Stimulated activated CD8-positive, alpha-beta memory T cell treated with anti-CD3 and anti-CD28 coated beads, Interleukin-2, amount 100 ng/mL, for 1 hour (primary cell): Measurements from ENCODE around the gene CARD14.
A peak's percentile ranks its signal among the peaks of the same experiment; 100 is the strongest.

ENCODE experiments used
- DNase-seq, 2 donors: peaks; one replicate each; pipeline ENCODE4 v3.0.0-alpha.2; 2020; ENCODE audit warnings: low read depth in 2 of 2

Gene CARD14

DNA sequence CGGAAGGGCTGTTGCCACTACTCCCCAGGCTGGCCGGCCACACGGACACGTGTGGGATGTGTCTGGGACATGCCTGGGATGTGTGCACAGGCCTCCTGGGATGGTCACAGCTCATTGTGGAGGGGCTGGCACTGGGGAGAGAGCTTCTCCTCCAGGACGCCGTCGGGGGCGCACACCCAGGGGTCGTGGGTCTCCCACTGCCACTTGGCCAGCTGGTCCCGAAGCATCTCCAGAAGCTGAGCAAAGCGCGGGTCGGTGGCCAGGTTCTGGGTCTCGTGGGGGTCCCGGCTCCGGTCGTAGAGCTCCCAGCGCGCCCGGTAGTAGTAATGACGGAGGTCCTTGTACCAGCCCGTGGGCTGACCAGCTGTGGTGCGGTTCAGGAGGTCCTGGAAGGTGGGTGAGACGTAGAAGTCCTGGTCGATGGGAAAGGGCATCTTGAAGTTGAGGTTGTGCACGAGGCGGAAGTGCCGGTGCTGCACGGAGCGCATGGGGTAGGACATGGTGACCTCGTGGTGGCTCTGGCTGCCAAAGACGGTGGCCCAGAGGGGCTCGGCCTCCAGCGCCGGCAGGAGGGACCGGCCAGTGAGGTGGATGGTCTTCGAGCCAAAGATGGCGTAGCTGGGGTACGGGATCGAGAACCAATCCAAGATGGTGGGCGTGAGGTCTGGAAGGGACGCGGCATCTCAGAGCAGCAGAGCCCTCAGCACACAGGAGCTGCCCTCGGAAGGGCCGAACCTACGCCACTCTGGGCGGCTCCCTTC lies 40.7 kb downstream of the CARD14 start:
- no peak for DNase-seq

DNA sequence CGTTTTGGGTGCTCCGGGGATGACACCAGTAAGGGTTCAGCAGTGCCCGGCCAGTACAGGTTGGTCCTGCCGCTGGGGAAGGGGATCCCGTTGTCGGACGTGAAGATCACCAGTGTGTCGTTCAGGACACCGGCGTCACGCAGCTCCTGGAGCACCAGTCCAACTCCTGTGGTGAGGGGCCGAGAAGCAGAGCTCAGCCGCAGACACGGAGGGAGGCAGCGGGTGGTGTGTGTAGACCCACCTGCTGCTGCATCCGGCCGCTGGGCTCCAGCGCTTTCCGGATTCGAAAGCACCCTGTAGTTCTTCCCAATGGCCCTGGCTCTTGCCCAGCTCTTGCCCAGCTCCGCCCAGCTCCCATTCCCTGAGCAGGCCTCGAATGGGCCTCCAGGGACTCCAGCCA lies 42.3 kb downstream of the CARD14 start:
- no peak for DNase-seq

DNA sequence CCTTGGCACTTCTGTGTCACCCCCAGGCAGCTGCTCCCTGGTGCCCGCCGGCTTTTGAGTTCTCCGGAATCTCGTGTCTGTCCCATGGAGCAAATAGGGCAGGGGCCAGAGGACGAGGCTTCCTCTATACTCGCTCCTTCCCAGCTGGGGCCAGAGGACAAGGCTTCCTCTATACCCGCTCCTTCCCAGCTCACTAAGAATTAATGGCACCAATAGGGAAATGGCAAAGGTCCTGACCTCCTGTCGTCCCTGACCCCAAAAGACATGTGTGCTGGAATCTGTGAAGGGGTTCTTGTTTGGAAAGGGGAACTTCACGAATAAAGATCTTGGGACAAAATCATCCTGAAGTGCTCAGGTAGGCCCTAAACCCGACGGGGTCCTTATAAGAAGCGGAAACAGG lies 42.7 kb downstream of the CARD14 start:
- DNase-seq, result no peak

DNA sequence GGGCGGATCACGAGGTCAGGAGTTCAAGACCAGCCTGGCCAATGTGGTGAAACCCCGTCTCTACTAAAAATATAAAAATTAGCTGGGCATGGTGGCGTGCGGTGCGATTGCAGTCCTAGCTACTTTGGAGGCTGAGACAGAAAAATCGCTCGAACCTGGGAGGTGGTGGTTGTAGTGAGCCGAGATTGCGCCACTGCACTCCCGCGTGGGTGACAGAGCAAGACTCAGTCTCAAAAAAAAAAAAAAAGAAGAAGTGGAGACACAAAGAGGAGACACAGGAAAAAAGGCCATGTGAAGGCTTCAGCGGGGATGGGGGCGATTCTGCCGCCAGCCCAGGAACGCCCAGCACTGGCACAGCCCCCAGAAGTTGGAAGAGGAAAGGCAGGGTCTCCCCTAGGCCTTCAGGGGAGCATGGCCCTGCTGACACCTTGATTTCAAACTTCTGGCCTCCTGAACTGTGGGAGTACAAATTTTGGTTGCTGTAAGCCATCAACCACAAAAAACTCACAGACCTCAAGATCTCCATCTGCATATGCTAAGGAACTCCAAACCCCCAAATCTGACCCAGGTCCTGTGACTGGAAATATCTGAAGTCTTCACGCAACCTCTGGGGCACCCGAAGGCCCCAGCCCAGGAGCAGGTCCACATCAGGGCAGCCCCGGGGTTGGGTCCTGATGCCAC lies 43.3 kb downstream of the CARD14 start:
- DNase-seq, result no peak

DNA sequence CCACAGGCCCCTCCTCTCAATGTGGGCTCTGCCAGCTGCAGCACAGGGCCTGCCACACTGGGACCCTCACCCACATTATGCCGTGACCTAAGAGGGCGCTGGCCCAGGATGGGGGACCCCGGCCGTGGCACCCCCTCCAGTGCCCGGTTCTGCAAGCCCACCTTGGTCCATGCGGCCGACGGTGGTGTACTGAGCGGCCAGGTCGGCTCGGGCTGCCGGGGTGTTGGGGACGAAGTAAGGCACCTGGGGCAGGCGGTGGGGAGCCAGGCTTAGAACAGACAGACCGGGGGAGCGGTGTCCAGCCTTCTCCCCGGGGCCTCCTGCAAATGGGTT lies 43.8 kb downstream of the CARD14 start:
- DNase-seq, result no peak

DNA sequence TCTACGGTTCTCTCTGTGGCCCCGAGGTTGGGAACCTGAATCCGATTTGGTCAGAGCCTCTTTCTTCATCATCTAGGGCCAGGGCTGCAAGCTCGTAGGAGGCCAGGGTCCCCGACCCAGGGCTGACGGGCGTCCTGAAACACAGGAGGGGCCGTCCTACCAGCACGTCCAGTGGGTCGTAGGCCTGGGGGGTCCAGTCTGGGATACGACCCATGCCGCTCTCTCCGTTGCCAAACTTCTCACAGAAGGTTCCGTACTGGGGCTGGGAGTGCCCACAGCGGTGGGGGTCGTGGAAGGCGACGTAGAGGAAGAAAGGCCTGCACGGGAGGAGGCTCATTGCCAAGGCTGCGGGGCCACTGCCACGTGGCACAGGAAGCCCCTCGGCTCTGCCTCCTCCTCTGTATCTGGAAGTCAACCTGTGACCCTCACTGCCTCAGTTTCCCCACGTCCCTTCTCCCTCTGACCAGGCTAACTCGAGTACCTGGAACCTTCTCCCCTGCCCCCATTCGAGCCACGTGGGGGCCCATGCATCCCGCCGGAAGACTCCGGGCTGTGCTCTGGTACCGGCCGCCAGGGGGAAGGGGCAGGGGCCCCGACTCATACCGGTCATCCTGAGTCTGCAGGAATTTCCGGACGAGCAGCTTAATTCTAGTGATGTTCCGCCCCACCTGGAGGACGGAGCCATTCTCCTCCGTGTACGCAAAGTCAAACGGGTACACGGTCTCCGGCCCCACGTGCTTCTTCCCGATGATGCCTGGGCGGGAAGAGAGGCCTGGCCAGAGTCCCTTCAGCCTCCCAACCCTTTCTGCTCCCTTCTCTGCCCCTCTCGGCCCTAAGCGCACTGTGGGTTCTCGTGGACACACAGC lies 44.4 kb downstream of the CARD14 start:
- no peak for DNase-seq

DNA sequence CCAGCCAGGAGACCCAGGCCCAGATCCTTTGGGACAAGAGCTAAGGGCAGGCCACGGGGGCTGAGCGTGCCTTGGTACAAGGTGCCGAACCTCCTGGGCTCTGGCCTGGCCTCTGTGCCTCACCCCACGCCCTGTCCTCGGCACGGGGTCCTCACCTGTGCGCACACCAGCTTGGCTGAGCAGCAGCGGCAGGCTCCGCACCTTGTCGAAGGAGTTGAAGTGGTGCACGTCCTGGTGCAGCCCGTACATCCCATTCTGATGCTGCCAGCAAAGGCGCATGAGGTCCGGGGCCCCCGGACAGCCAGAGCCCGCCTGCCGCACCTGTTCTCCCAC lies 45.0 kb downstream of the CARD14 start:
- no peak for DNase-seq

DNA sequence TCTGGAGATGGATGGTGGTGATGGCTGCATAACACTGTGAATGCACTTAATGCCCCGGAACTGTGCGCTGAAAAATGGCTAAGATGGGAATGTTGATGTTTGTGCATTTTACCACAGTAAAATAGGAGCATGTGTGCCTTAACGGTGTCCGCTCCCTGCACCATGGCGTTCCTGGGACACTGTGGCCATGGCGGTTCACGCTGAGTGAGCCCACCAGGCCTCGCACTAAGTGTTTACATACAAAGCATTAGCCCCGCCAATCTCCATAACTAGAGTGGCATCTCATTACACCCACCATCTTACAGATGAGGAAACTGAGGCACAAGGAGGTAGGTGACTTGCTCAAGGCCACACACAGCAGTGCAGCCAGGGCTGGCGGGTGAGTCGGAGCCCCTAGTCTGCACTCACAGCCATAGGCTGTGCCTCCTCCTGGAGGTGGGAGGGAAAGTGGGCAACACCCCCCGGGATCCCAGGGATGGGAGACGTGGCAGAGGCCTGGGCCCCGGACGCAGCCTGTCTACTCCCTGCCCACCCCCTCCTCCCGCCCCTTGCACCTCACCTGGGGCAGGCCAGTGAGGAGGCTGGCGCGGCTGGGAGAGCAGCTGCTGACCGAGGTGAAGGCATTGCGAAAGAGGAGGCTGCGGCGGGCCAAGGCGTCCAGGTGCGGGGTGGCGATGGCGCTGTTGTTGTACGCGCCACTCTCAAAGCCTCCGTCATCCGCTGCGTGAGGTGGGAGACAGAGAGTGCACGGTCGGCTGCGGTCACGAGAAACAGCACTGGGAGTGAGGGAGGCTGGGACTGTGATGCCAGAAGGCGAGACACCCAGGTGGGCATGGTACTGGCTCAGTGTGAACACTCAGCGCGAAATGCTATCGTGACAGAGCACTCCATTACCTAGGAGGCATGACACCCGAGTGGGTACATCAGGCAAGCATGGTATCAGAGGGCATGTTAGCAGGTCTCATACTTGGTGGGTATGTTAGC lies 46.9 kb downstream of the CARD14 start:
- DNase-seq, result no peak

DNA sequence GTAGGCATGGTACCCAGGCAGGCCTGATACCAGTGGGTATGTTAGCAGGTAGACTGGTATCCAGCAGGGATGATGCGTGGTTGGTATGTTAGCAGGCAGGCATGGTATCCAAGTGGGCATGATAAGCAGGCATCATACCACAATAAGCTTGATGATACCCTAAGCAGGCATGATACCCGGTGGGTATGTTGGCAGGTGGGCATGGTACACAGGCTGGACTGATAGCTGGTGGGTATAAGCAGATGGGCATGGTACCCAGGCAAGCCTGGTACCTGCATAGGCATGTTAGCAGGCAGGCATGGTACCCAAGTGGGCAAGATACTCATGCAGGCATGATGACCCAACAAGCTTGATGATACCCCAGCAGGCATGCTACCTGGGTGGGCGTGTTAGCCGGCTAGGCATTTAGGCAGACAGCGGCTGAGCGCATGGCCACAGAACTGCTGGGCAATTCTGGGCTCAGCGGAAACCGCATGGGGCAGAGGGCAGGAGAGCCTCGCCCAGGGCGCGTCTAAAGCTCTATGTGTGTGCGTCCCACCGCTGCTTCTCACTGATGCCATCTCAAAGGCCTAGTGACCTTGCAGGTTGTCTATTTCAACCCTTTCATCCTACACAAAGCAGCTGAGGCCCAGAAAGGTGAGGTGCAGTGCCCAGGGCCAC lies 48.0 kb downstream of the CARD14 start:
- no peak for DNase-seq

DNA sequence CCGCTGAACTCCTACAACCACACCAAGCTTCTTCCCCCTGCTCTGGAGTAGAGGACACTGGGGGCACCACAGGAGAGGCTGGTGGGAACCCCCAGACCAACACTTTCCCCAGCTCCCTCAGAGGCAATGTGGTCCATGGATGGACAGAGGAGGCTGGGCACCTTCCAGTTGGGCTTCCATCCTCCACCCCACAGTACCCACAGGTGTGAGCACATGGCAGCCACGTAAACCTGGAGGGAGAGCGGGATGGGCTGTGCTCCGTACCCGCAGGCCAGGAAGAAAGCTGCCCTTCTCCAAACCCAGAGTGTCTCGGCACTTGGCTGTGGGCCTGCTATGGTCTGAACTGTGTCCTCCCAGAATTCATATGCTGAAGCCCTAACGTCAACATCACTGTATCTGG lies 48.6 kb downstream of the CARD14 start:
- no peak for DNase-seq

DNA sequence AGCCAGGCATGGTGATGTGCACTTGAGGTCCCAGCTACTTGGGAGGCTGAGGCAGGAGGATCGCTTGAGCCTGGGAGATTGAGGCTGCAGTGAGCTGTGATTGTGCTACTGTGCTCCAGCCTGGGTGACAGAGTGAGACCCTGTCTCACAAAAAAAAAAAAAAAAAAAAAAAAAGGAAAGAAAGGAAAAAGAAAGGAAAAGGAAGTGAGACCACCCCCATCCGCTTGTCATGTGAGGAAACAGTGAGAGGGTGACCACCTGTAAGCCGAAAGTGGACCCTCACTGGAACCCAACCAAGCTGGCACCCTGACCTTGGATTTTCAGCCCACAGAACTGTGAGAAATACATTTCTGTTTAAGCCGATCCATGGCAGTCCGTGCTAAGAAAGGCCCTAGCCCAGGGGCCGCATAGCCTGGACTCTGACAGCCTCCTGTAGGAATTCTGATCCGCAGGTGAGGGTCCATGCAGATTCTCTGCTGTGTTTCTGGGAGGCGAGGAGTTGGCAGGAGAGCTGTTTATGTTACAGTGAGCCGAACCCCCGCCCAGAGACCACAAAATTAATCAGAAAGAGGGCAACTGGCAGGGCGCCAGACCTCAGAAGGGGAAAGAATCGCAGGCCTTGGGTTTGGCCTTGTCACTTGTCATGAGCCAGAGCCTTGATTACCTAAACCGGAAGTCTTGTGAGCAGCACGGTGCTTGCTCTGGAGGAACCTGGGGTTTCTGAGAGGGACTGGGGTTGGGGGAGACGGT lies 49.4 kb downstream of the CARD14 start:
- peak; percentile 90 to 92 for DNase-seq

DNA sequence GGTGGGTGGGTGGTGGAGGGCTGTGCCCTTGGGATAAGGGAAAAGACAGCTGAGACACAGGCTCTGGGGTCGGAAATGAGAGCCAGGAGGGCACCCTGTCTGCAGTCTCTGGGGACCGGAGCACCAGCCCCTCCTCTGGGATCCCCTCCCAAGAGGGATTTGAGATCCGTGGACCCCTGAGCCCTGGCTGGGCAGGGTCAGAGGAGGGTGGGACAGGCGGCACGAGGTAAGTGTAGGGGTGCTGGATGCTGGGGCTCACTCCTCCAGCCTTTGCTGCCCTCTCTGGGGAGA lies 49.9 kb downstream of the CARD14 start:
- no peak for DNase-seq

DNA sequence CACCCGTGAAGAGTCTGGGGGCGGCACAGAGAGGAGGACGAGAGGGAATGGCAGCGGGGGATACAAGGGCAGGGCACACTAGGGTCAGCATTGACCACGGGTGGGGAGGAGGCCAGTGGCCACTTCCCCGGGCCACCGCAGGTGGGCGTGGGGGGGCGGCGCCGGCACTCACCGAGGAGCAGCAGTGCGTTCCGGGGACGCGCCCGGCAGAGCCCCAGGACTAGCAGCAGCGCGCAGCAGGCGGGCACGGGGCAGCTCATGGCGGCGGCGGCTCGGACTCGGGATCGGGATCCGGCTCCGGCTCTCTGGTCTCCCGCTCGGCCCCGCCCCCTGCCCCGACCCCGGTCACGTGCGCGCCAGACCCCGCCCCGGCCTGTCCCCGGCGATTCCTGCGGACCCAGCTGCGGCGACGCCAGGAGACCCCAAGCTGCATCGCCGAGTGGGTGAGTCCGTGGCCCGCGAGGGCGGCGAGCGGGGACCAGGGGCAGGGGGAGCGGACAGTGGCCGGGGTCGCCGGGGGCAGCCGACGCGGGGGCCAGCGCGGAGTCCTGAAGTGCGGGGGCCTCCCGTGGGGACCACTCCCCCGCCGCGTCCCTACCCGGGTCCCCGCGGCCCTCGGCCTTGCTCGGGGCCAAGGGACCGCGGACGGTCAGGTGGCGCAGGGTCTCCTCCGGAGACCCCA lies 50.4 kb downstream of the CARD14 start, which contains the start of the genes SGSH and SLC26A11:
TSS of gene SGSH (minus strand) at position 280 of the 682 bp plus-strand sequence. CDS start at position 260, 20 bp downstream.
TSS of gene SLC26A11 (plus strand) at position 374 of the 682 bp plus-strand sequence. CDS start 1,134 bp downstream, outside the sequence.
- DNase-seq, result peak; percentile 11 to 32

DNA sequence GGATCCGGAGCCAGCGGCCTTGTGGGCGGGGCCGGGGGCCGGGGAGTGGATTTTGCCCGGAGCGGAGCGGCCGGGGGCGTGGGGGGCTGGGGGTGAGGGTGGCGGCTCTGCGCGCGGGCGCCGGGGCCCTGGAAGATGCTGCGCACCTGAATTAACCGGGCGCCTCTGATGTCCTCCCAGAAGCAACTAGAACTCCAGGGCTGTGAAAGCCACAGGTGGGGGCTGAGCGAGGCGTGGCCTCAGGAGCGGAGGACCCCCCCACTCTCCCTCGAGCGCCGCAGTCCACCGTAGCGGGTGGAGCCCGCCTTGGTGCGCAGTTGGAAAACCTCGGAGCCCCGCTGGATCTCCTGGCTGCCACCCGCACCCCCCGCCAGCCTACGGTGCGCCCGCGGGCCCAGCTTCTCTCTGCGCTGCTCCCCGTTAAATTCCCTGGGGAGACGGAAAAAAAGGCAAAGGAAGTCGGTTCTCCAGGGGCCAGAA lies 50.9 kb downstream of the CARD14 start:
- DNase-seq, result no peak

DNA sequence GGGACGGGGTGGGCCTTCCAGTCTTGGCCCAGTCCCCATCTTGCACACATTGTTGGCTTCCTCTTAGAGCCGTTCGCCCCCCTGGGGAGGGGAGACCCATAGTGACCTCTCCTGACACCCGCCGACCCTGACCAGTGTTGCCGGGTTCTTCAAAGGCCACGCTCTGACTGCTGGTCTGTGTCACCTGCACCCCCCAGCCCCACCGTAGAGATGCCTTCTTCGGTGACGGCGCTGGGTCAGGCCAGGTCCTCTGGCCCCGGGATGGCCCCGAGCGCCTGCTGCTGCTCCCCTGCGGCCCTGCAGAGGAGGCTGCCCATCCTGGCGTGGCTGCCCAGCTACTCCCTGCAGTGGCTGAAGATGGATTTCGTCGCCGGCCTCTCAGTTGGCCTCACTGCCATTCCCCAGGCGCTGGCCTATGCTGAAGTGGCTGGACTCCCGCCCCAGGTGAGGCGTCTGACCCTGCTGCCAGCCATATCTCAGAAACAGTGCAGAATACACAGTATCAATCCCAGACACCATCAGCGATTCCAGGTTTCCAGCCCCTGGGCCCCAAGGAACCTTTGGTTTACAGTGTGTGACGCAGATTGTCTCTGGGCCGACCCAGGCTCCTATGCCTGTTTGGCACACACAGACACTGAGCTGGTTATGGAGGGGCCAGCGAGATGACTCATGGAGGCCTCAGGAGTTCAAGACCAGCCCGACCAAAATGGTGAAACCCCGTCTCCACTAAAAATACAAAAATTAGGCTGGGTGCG lies 51.7 kb downstream of the CARD14 start:
- no peak for DNase-seq

DNA sequence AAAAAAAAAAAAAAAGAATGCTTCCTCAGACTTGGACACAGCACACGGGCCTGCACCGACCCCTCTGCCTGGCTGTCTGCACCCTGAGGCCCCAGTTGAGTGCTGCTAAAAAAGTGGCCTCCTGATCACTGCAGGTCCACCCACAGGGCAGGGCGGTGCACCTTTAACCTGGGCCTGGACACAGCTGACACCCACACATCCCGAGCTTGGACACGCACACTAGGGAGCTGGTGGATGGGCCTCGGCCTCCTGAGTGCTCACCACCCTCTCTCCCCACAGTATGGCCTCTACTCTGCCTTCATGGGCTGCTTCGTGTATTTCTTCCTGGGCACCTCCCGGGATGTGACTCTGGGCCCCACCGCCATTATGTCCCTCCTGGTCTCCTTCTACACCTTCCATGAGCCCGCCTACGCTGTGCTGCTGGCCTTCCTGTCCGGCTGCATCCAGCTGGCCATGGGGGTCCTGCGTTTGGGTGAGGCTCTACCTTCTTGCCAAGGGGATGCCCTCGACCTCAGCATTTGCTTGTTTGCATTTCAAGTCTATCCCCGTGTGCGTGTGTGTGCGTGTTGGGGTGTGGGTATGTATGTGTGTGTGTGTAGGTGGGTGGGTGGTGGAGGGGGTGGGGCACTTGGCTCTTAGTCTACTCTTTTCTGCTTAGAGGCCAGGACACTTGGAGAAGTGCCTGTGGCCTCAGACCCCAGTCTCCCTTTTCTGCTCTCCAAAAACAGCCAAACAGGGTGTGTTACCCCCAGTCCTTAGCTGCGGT lies 52.7 kb downstream of the CARD14 start:
- no peak for DNase-seq

DNA sequence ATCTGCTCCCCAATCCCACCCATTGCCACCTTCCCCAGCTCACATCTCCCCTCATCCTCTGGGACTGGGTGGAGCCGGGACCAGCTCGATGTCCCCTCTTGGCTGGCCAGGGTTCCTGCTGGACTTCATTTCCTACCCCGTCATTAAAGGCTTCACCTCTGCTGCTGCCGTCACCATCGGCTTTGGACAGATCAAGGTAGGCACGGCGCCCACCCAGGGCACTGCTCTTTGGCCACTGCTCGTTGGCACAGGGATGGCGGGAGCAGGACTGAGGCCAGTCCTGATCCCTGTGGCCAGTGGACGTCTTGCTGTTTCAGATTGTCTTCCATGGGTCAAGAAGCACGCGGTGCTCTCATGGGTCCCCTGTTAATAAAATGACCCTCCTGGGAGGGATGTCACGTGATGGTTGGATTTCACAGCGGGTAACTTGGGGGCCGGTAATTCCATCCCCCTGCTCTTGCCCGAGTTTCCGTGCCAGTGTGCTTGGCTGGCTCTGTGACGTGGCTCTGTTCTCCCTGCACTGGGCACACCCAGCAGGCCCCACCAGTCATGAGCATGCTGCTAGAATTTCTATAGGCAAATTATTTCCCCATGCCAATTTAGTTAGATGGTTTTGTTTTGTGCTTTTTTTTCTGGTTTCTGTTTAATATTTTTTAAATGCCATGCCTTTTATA lies 53.4 kb downstream of the CARD14 start:
- DNase-seq, result no peak
